KOPT-K1 (cell line): ENCODE data around the gene ARHGEF37.

Experiments used
- H3K27ac ChIP-seq: fragments of 200-600 bp; sonication (generic); 2 replicates; pipeline ENCODE4 v1.5.1; 2016; ENCODE audit warnings: antibody characterized with exemption, mild to moderate bottlenecking, low read depth, low read length; ENCODE audit not compliant: poor library complexity, severe bottlenecking
- H3K36me3 ChIP-seq: fragments of 200-600 bp; sonication (generic); 2 replicates; pipeline ENCODE4 v1.5.1; 2017; ENCODE audit warnings: antibody characterized with exemption, mild to moderate bottlenecking, low read length, moderate library complexity; ENCODE audit not compliant: insufficient read depth
- H3K9me3 ChIP-seq: fragments of 200-600 bp; sonication (generic); 2 replicates; pipeline ENCODE4 v1.5.1; 2017; ENCODE audit warnings: antibody characterized with exemption, low read length, mild to moderate bottlenecking; ENCODE audit not compliant: insufficient read depth, poor library complexity, severe bottlenecking

The ARHGEF37 gene

DNA sequence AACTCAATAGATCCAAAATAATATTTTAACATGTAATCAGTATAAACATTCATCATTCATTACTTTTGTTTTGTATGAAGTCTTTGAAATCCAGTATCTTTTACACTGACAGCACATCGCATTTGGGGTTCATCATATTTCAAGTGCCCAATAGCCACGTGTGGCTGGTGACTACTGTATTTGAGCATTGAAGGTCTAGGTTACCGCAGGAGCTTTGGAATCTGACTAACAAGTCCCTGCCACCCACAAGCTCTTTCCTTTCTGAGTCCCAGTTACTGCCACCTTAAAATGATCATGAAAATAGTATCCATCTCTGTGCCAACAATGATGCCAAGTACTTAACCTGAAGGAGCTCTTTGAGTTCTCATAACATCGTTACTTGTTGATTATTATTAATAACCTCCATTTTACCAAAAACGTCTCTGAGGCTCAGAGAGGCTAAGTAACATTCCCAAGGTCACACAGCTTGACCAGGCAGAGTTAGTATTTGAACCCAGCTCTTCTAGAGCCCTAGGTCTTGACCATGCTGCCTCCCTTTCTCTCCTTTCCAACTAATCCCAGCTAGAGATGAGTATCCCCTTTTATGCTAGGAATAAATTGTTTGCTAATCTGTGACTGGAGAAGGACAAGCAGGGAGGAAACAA lies 24.2 kb downstream of the ARHGEF37 start:
- no peaks in the 10 kb centered on the region for H3K36me3 ChIP-seq
- no peaks in the 10 kb centered on the region for H3K9me3 ChIP-seq
- no peak overlapping the region for H3K27ac ChIP-seq

DNA sequence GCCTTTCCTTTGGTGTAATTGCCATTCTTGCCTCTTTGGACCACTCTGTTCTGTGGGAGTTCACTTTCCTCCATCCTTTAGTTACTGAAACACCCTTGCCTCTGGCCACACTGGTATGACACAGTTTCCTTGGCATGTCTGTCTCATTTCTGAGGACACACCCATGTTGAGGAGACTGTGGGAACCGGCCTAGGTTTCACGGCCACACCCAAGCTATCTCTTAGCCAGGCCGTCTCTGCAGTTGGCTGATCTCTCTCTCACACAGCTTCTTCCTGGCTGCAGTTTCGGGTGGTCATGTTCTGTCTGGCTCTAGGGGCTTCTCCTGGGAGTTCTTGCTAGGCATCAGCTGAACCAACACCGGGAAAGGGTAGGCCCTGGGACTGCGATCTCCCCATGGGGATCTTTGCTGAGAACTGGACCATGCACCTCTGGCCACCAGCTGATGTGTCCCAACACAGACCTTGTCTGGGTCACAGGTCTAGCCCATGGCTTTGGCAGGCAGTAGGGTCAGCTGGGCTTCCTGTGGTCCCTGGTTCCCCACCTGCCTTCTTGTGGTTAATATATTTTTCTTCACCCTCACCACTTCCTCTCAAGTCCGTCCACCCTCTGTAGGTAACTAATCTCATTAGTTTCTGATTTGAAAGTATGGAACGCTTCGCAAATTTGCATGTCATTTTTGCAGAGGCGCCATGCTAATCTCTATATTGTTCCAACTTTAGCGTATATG lies 24.9 kb downstream of the ARHGEF37 start:
- no peak overlapping the region for H3K27ac ChIP-seq
- no peaks in the 10 kb centered on the region for H3K9me3 ChIP-seq
- no peaks in the 10 kb centered on the region for H3K36me3 ChIP-seq

DNA sequence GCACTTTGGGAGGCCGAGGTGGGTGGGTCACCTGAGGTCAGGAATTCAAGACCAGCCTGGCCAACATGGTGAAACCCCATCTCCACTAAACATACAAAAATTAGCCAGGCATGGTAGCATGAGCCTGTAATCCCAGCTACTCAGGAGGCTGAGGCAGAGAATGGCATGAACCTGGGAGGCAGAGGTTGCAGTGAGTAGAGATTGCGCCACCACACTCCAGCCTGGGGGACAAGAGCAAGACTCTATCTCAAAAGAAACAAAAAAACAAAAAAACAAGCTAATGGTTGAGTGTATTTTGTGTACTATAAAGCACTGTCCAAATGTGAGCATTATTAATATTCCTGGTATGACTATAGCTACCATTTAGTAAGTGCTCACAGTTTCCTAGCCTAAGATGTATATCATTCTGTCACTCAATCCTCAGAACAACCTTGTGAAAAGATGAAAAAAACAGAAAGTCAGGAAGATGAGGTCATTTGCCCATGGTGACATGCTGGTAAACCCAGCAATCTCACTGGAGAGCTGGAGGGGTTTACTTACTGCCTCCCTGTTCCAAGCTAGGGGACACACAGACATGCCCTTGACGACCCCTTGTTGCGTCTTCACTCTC lies 27.7 kb downstream of the ARHGEF37 start:
- H3K27ac ChIP-seq: no peak overlapping the region
- H3K36me3 ChIP-seq: no peaks in the 10 kb centered on the region
- no peaks in the 10 kb centered on the region for H3K9me3 ChIP-seq

DNA sequence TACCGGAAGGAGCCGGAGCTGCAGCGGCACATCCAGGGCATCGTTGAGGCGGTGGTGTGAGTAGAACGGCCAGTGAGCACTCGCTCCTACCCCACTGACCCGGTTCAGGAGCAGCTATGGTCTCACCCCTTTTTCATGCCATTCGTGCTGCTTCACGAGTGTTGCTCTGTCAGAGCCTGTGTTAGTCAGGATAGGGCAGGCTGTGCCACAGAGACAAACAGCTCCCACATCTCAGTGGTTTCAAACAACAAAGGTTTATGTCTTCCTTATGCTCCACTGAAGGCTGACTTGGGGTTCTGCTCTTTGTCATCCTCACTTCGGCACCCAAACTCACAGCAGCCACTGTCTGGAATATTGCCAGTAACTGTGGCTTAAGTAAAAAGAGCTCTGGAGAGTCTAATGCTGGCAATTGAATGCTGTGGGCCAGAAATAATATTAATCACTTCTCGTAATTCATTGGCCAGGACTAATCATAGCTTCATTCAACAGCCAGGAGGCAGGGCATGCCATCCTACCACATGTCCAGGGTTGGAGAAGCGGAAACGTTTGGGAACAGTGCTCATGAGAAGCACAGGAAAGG lies 28.4 kb downstream of the ARHGEF37 start:
- Histone ChIP-seq H3K36me3 (no peaks in the 10 kb centered on the region), H3K27ac (no peak overlapping the region), H3K9me3 (no peaks in the 10 kb centered on the region)

DNA sequence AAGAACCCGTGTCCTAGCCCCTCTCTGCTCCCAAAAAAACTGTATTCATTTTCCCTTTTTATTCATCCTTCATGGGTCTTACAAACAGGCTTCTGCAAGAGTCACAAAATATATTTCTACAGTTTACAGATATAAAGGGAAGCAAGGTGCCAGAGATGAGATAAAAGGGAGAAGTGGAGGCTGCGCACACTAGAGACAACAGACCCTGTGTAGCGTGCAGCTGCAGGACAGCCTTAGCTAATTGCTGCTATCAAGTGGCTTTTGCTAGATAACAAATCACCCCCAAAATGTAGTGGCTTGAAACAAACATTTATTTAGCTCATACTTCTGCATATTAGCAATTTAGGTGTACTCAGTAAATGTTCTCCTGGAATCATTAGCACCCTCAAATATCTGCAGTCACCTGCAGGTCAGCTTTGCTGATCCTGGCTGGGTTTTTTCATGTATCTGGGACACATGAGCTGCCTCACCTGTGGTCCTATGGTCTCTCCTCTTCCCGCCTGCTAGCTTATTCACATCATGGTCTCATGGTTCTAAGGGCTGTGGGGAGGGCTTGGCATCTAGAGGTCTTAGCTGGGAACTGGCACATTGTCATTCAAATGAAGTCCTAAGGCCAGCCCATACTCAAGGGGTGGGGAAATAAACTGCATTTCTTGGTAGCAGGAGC lies 29.4 kb downstream of the ARHGEF37 start:
- Histone ChIP-seq H3K36me3 (no peaks in the 10 kb centered on the region), H3K9me3 (no peaks in the 10 kb centered on the region), H3K27ac (no peak overlapping the region)

DNA sequence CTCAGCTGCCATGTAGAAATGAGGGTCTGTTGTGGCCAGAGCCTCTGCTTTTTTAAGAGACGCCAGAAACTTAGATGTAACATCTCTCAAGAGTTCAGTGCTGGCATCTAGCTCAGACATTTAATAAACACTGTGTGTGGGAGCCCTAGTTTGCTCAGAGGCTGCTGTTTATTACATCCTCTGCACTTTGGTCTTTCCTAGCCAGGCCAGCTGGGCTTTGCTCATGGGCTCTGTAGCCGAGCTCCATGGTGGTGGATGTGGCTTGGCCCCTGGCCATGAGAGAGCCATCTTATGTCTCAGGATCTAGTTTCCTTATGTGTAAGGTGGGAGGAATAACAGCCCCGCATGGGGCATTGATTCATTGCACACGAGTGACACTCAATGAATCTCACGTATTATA lies 30.0 kb downstream of the ARHGEF37 start:
- Histone ChIP-seq H3K27ac (no peak overlapping the region), H3K36me3 (no peaks in the 10 kb centered on the region), H3K9me3 (no peaks in the 10 kb centered on the region)

DNA sequence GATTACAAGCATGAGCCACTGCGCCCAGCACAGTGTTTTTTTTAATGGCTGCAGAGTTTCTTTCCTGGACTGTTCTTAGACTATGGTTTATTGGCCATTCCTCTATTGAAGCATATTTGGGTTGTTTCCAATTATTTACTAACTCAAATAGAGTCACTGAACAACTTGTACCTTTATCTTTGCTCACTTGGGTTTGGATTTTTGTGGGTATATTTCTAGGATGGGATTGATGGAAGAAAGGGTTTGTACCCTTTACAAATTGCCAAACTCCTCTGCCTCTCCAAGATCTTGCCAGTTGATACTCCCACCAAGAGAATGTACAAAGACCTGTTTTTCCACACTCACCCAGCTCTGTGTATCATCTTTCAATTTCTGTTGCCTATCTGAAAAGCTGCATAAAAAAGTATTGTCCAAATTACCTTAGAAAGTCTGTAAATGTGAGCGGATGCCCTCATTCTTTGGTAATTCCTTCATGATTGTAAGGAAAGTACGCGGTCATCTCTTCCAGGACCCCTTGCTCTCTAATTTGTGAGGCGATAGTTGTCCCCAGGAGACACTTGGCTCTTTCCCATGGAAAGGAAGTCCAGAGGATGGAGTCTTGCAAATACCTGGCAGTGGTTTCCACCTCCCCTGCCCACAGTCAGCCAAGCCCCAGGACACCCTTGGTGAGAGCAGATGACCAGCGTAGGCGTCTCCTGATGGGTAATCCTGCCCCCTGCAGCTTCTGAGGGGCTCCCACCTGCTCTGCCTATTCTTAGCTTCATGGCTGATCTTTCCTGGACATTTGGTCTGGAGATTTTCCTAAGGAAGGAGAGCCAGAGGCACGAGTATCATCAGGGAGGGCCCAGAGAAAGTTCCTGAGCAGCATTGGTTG lies 33.0 kb downstream of the ARHGEF37 start:
- Histone ChIP-seq H3K36me3 (no peaks in the 10 kb centered on the region), H3K9me3 (no peaks in the 10 kb centered on the region), H3K27ac (no peak overlapping the region)

DNA sequence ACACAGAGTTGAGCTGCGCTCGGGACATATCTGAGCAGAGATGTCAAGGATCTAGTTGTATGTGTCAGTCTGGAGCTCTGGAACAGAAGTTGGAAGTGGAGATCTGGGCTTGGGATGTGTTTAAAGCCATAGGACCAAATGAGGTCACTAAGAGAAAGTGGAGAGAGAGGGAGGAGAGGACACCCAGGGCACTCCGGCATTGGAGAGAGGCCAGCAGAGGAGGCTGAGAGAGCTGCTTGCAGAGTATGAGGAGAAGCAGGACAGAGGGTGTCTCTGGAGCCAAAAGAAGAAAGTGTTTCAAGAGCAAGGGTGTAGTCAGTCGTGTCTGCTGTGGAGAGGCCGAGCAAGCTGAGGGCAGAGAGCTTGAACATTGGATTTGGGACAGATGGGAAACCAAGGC lies 34.7 kb downstream of the ARHGEF37 start:
- no peaks in the 10 kb centered on the region for H3K36me3 ChIP-seq
- no peaks in the 10 kb centered on the region for H3K9me3 ChIP-seq
- no peak overlapping the region for H3K27ac ChIP-seq

DNA sequence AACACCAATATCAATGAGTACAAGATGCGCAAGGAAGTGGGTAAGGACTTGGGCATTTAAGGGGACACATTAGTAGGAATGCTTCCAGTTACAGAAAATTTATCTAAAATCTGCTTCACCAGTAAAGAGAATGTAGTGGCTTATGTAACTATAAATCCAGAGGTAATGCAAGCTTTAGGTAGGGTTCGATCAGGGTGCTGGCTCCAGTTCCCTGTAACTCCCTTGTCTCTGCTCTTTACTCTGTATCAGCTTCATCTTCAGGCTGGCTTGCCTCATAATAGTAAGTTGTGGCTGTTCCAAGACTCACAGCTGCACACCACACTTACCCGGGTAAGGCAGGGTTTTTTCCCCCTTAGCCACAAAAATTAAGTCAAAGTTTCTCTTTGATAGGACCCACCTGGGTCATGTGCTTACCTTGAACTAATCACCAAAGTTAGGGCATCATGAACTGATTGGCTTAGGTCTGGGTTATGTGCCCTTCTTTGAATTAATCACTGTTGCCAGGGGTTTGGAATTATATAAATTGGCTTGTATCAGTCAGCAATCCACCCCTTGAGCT lies 35.5 kb downstream of the ARHGEF37 start:
- Histone ChIP-seq H3K27ac (no peak overlapping the region), H3K36me3 (no peaks in the 10 kb centered on the region), H3K9me3 (no peaks in the 10 kb centered on the region)

DNA sequence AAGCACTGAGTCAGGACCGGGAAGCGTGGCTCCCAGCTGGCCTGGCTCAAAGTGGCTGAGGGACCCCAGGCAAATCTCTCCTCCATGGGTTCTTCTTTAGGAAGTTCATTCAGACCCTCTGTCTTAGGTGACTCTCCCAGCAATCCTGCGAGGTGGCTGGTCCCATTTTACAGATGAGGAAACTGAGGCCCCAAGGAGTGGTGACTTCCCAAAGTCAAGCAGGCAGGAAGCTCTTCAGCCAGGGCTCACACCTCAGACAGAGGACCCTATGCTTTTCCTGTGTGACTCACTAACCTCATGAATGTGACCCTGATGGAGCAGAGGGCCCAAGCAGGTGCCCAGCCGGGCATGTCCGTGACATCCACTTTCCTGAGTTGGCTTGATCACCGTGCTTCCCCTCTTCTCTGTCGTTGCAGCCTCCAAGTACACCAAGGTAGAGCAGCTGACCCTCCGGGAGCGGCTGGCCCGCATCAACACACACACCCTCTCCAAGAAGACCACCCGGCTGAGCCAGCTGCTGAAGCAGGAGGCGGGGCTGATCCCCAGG lies 36.5 kb downstream of the ARHGEF37 start:
- no peak overlapping the region for H3K27ac ChIP-seq

DNA sequence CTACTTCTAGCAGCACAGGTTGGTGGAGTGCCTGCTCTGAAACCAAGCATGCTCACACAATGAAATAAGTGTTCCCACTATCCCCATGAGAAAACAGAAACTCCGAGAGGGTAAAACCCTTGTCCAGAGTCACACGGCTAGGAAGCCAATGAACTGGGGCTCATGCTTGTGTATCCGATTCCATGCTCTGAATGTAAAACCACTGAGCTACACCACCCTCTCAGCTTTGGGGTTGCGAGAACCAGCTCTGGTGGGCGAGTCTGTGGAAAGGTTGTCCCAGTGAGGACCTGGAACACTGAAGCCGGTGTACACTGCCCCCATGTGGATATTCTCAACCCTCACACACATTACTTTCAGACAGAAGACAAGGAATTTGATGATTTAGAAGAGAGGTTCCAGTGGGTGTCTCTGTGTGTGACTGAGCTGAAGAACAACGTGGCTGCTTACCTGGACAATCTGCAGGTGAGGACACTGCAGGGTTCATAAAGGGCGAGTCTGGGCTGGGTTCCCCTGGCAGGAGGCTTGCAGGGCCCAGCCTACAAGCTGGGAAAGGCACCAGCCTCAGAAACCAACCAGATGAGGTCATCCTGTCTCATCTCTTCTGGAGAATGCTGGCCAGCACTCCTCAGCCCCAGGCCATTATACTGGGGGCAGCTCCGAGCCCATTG lies 37.4 kb downstream of the ARHGEF37 start:
- H3K27ac ChIP-seq: no peak overlapping the region
- H3K36me3 ChIP-seq: no peaks in the 10 kb centered on the region
- H3K9me3 ChIP-seq: no peaks in the 10 kb centered on the region

More for the DNA sequence above, 36.5 kb downstream of the ARHGEF37 start:
- no peaks in the 10 kb centered on the region for H3K9me3 ChIP-seq
- no peaks in the 10 kb centered on the region for H3K36me3 ChIP-seq

DNA sequence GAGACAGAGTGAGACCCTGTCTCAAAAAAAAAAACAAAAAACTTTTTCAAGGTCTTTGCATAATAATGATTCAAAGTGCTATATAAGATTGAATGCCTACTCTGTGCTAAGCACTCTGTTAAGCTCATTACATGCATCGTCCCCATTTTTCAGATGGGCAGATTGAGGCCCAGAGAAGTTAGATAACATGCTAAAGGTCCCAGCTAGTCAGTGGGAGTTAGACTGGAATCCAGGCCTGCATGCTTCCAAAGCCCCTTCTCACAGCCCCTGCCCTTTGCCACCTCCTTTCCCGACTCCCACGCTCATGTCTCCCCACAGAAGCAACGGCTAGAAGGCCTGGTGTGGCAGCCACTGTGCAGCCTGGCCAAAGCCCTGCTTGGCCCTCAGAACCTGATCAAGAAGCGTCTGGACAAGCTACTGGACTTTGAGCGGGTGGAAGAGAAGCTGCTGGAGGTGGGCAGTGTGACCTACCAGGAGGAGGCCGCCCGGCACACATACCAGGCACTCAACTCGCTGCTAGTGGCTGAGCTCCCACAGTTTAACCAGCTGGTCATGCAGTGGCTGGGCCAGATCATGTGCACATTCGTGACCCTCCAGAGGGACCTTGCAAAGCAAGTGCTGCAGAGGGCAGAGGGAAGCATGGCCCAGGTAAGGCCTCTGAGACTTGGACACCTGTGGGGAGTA lies 40.3 kb downstream of the ARHGEF37 start:
- H3K9me3 ChIP-seq: no peaks in the 10 kb centered on the region
- H3K27ac ChIP-seq: no peak overlapping the region
- no peaks in the 10 kb centered on the region for H3K36me3 ChIP-seq

DNA sequence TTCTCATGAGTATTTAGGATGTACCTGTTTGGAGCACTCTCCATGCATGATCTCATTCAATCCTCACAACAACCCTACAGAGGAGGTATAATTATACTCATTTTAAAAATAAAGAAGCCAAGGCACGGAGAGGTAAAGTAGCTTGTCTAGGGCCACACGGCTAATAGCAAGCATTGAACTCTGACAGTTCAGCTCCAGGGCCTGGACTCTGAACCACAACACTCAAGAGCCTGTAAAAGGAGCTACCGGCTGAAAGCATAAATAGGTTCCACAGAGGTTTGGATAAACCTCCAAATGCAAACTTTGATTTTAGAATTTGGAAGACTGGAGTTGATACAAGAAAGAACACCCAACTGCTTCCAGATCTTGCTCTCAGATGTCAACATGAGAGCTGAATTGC lies 41.2 kb downstream of the ARHGEF37 start:
- H3K9me3 ChIP-seq: no peaks in the 10 kb centered on the region
- H3K36me3 ChIP-seq: no peaks in the 10 kb centered on the region
- H3K27ac ChIP-seq: no peak overlapping the region
